HG03457 (cell line): ENCODE measurements around the gene FNDC11.

Source experiments
- ATAC-seq: cut with Tn5 transposase; IDR thresholded peaks from one replicate; pipeline ENCODE4 v1.9.1; 2021; ENCODE audit warnings: moderate number of reproducible peaks; ENCODE audit not compliant: unreplicated experiment

The FNDC11 gene

GRCh38 chr20:63539441-63540370 lies 14.3 kb upstream of the FNDC11 start:
- no peak for ATAC-seq

GRCh38 chr20:63540417-63541186 lies 13.4 kb upstream of the FNDC11 start:
- no peak for ATAC-seq

- ATAC-seq, result no peak
Measured at GRCh38 chr20:63541371-63541770, 12.6 kb upstream of the FNDC11 start.

GRCh38 chr20:63542031-63542559 lies 11.9 kb upstream of the FNDC11 start:
- ATAC-seq, result no peak

- no peak for ATAC-seq
Measured at GRCh38 chr20:63542696-63543095, 11.3 kb upstream of the FNDC11 start.

GRCh38 chr20:63543131-63543530 lies 10.8 kb upstream of the FNDC11 start:
- no peak for ATAC-seq

GRCh38 chr20:63543733-63544132 lies 10.2 kb upstream of the FNDC11 start:
- no peak for ATAC-seq

- ATAC-seq, result no peak
Measured at GRCh38 chr20:63544241-63544957, 9.6 kb upstream of the FNDC11 start.

- no peak for ATAC-seq
Measured at GRCh38 chr20:63544958-63545516, 8.9 kb upstream of the FNDC11 start.

- ATAC-seq, result no peak
Measured at GRCh38 chr20:63545814-63546213, 8.1 kb upstream of the FNDC11 start.

GRCh38 chr20:63546256-63546955 lies 7.6 kb upstream of the FNDC11 start:
- no peak for ATAC-seq

- no peak for ATAC-seq
Measured at GRCh38 chr20:63546956-63547724, 6.8 kb upstream of the FNDC11 start.

- ATAC-seq, result no peak
Measured at GRCh38 chr20:63547725-63548480, 6.1 kb upstream of the FNDC11 start, which contains the start of gene SRMS. TSS of gene SRMS (minus strand) at chr20:63547749. CDS start at chr20:63547463, 286 bp downstream.

- ATAC-seq, result no peak
Measured at GRCh38 chr20:63548542-63548941, 5.4 kb upstream of the FNDC11 start.

GRCh38 chr20:63549019-63549418 lies 4.9 kb upstream of the FNDC11 start:
- ATAC-seq, result no peak

- no peak for ATAC-seq
Measured at GRCh38 chr20:63549679-63550282, 4.2 kb upstream of the FNDC11 start.

GRCh38 chr20:63551068-63551467 lies 2.9 kb upstream of the FNDC11 start:
- no peak for ATAC-seq
